ENCODE measurements around the gene TTC6.

DNA sequence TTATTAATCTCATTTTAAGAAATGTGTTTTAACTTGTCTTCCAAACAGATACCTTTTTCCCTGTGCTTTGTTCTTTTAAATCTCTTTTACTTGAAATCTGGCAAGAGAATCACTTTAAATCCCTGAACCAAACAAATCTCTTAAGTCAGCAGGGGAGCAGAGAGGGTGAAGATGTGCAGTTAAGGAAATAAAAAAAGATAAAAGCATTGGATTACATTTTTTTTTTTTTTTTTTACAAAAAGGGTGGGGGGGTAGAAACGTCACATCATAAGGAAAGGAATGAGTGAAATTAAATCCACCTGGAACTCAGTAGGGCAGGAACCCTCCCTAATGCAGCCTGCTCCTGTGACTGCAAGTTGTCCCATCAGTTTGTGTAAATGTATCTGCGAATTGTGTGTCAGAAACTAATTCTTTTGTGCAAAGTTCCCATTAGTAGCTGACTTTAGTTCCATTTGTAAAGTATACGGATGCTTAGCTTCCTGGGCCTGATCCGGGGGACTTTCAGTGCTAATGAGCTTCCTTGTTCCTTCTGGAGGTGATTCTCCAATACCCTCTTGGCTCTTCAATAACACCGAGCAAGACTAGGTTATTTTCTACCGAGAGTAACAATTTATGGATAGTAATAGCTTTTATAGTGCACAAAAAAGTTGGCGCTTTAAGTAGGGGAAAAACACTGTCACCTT lies 1.5 kb downstream of the TTC6 start:
- TF ChIP-seq POLR2A (IDR thresholded peaks at IDR 0.05) (no peak), POLR2AphosphoS5 (IDR thresholded peaks at IDR 0.05) (no peak)
- TF ChIP-seq, protein P1, sequence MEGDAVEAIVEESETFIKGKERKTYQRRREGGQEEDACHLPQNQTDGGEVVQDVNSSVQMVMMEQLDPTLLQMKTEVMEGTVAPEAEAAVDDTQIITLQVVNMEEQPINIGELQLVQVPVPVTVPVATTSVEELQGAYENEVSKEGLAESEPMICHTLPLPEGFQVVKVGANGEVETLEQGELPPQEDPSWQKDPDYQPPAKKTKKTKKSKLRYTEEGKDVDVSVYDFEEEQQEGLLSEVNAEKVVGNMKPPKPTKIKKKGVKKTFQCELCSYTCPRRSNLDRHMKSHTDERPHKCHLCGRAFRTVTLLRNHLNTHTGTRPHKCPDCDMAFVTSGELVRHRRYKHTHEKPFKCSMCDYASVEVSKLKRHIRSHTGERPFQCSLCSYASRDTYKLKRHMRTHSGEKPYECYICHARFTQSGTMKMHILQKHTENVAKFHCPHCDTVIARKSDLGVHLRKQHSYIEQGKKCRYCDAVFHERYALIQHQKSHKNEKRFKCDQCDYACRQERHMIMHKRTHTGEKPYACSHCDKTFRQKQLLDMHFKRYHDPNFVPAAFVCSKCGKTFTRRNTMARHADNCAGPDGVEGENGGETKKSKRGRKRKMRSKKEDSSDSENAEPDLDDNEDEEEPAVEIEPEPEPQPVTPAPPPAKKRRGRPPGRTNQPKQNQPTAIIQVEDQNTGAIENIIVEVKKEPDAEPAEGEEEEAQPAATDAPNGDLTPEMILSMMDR (IDR thresholded peaks at IDR 0.05) = no peak
